MM.1S (cell line): ENCODE results near the gene LIMS1.

Experiments used
- DNase-seq: peaks from one replicate; pipeline ENCODE4 v3.0.0-alpha.2; 2015
- H2AFZ ChIP-seq: fragments of 300-600 bp; sonication (generic); 2 replicates; pipeline ENCODE4 v1.6.0; 2016; ENCODE audit warnings: antibody characterized with exemption, low read length
- H3F3A ChIP-seq: fragments of 300-600 bp; sonication (generic); 2 replicates; pipeline ENCODE4 v1.6.1; 2016; ENCODE audit warnings: mild to moderate bottlenecking, antibody characterized with exemption, low read length, moderate library complexity, mixed read lengths; ENCODE audit not compliant: insufficient read depth
- H3K27ac ChIP-seq: fragments of 300-600 bp; sonication (generic); 2 replicates; pipeline ENCODE4 v1.5.1; 2016; ENCODE audit warnings: mild to moderate bottlenecking, low read length
- H3K27me3 ChIP-seq: fragments of 300-600 bp; sonication (generic); replicated peaks from 2 replicates; pipeline ENCODE4 v1.6.0; 2016; ENCODE audit warnings: low read length; ENCODE audit not compliant: insufficient read depth
- H3K36me3 ChIP-seq: fragments of 300-600 bp; sonication (generic); replicated peaks from 2 replicates; pipeline ENCODE4 v1.6.1; 2016; ENCODE audit warnings: mild to moderate bottlenecking, low read length, mixed read lengths; ENCODE audit not compliant: insufficient read depth
- H3K4me1 ChIP-seq: fragments of 300-600 bp; sonication (generic); 2 replicates; pipeline ENCODE4 v1.6.1; 2016; ENCODE audit warnings: low read length, mixed read lengths
- H3K4me2 ChIP-seq: fragments of 300-600 bp; sonication (generic); 2 replicates; pipeline ENCODE4 v1.6.0; 2016; ENCODE audit warnings: low read depth, low read length
- H3K4me3 ChIP-seq: fragments of 300-600 bp; sonication (generic); 2 replicates; pipeline ENCODE4 v1.5.1; 2016; ENCODE audit warnings: low read length, mixed read lengths
- H3K79me2 ChIP-seq: fragments of 300-600 bp; sonication (generic); 2 replicates; pipeline ENCODE4 v1.6.1; 2016; ENCODE audit warnings: mixed run types, low read length, mixed read lengths
- H3K9ac ChIP-seq: fragments of 300-600 bp; sonication (generic); 2 replicates; pipeline ENCODE4 v1.6.1; 2016; ENCODE audit warnings: low read length, mixed read lengths
- H3K9me2 ChIP-seq: fragments of 300-600 bp; sonication (generic); replicated peaks from 2 replicates; pipeline ENCODE4 v1.6.1; 2016; ENCODE audit warnings: mild to moderate bottlenecking, low read length, mixed read lengths; ENCODE audit not compliant: insufficient read depth
- H3K9me3 ChIP-seq: fragments of 300-600 bp; sonication (generic); replicated peaks from 2 replicates; pipeline ENCODE4 v1.6.1; 2016; ENCODE audit warnings: mild to moderate bottlenecking, low read length, mixed read lengths; ENCODE audit not compliant: insufficient read depth
- H4K20me1 ChIP-seq: fragments of 300-600 bp; sonication (generic); 2 replicates; pipeline ENCODE4 v1.6.1; 2016; ENCODE audit warnings: mild to moderate bottlenecking, low read length, moderate library complexity, mixed read lengths; ENCODE audit not compliant: insufficient read depth
- EZH2 ChIP-seq: fragments of 300-600 bp; sonication (generic); optimal IDR thresholded peaks from 2 replicates; pipeline ENCODE3; 2017; ENCODE audit warnings: low read depth, mild to moderate bottlenecking, antibody characterized with exemption, low read length, mixed read lengths
- EZH2phosphoT487 ChIP-seq: fragments of 300-600 bp; sonication (generic); IDR thresholded peaks from 2 replicates; pipeline ENCODE4 v1.6.1; 2018; ENCODE audit warnings: antibody characterized with exemption, low read length
- TF ChIP-seq, protein P1 (sequence below): fragments of 300-600 bp; sonication (generic); IDR thresholded peaks from 2 replicates; pipeline ENCODE4 v1.5.1; 2016; ENCODE audit warnings: antibody characterized with exemption, low read length, mixed read lengths

Gene LIMS1

GRCh38 chr2:108565778-108566375 lies 31.6 kb downstream of the LIMS1 start:
- no peaks in the 10 kb centered on the region for H3K27me3 ChIP-seq
- H3K9me3 ChIP-seq = no peaks in the 10 kb centered on the region
- peak overlapping the region; percentile 64; the same call in 1 of the 2 replicates for H3K27ac ChIP-seq
- peak overlapping the region; percentile 56 for H3K4me2 ChIP-seq
- H3K4me1 ChIP-seq = peaks cover 10% of the 10 kb centered on the region
- H3K79me2 ChIP-seq = peaks cover 96% of the 10 kb centered on the region
- H4K20me1 ChIP-seq = no peaks in the 10 kb centered on the region; the same call in 1 of the 2 replicates
- no peaks in the 10 kb centered on the region for H3K9me2 ChIP-seq
- H3K36me3 ChIP-seq = no peaks in the 10 kb centered on the region
- DNase-seq = peak; percentile 17
- H3K9ac ChIP-seq = peak overlapping the region; percentile 28; the same call in 1 of the 2 replicates
- H3K4me3 ChIP-seq = peak overlapping the region; percentile 29; the same call in 1 of the 2 replicates
- no peak for TF ChIP-seq EZH2
- H3F3A ChIP-seq = 0 out of 2 replicates have a peak, but pooled peaks cover 9% of the 10 kb centered on the region
- H2AFZ ChIP-seq = 0 out of 2 replicates have a peak overlapping the region, but pooled peaks have one; percentile 2

DNA sequence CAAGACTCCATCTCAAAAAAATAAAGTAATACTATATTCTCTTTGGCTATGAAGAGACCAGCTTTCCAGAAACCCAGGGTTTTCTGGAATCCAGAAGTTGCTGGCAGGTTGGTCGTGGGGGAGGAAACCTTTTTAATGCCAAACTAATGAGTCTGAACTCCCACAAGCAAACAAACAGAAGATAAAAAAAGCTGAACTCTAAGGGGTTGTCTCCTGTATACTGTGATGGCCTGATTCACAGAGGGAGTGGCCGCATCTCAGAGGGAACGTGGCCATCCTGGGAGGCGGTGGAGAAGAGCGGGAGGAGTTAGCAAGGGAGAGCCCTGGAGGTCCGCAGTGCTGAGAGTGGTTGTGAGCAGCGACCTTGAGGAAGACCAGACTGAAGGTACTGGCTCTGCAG lies 36.1 kb downstream of the LIMS1 start:
- Histone ChIP-seq H3K27me3 (no peaks in the 10 kb centered on the region), H3K4me2 (no peak overlapping the region), H3K79me2 (peaks cover 98% of the 10 kb centered on the region), H3F3A (0 out of 2 replicates have a peak, but pooled peaks cover 9% of the 10 kb centered on the region), H3K36me3 (no peaks in the 10 kb centered on the region), H3K4me1 (peaks cover 5% of the 10 kb centered on the region; the same call in 1 of the 2 replicates), H3K9me2 (no peaks in the 10 kb centered on the region), H3K4me3 (no peak overlapping the region), H3K9ac (no peak overlapping the region), H2AFZ (no peak overlapping the region), H3K27ac (no peak overlapping the region), H3K9me3 (no peaks in the 10 kb centered on the region), H4K20me1 (no peaks in the 10 kb centered on the region; the same call in 1 of the 2 replicates)
- DNase-seq = no peak
- TF ChIP-seq EZH2 = no peak

DNA sequence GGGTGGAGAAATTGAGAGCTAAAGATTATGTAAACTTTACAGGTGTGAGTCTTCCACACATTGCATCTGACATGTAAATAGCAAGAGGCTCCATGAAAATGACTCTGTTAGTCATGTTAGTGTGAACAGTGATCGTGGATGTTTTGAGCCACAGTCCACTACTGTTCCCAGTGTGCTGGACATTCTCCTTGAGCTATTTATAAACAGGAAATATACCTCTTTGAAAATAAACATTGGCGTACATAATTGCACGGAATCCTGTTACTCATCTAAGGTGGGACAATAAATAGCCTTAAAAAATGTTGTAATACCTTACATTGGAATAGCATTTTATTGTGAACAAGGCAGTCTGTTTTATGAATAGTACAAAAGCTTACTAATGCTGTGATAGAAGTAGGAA lies 37.0 kb downstream of the LIMS1 start:
- no peak for DNase-seq
- no peak overlapping the region for H3K4me2 ChIP-seq
- no peak overlapping the region for H3K4me3 ChIP-seq

GRCh38 chr2:108573061-108573460 lies 38.8 kb downstream of the LIMS1 start:
- no peaks in the 10 kb centered on the region for H3F3A ChIP-seq
- no peaks in the 10 kb centered on the region for H3K9me3 ChIP-seq
- no peak overlapping the region for H2AFZ ChIP-seq
- H3K4me2 ChIP-seq = no peak overlapping the region
- H3K4me1 ChIP-seq = no peaks in the 10 kb centered on the region
- H3K9me2 ChIP-seq = no peaks in the 10 kb centered on the region
- no peak overlapping the region for H3K27ac ChIP-seq
- no peaks in the 10 kb centered on the region for H3K27me3 ChIP-seq
- no peaks in the 10 kb centered on the region; the same call in 1 of the 2 replicates for H4K20me1 ChIP-seq
- H3K4me3 ChIP-seq = no peak overlapping the region
- TF ChIP-seq EZH2 (no peak), EZH2phosphoT487 (no peak)
- TF ChIP-seq, protein P1, sequence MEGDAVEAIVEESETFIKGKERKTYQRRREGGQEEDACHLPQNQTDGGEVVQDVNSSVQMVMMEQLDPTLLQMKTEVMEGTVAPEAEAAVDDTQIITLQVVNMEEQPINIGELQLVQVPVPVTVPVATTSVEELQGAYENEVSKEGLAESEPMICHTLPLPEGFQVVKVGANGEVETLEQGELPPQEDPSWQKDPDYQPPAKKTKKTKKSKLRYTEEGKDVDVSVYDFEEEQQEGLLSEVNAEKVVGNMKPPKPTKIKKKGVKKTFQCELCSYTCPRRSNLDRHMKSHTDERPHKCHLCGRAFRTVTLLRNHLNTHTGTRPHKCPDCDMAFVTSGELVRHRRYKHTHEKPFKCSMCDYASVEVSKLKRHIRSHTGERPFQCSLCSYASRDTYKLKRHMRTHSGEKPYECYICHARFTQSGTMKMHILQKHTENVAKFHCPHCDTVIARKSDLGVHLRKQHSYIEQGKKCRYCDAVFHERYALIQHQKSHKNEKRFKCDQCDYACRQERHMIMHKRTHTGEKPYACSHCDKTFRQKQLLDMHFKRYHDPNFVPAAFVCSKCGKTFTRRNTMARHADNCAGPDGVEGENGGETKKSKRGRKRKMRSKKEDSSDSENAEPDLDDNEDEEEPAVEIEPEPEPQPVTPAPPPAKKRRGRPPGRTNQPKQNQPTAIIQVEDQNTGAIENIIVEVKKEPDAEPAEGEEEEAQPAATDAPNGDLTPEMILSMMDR = no peak
- H3K36me3 ChIP-seq = no peaks in the 10 kb centered on the region
- H3K79me2 ChIP-seq = peaks cover 93% of the 10 kb centered on the region
- DNase-seq = no peak
- no peak overlapping the region for H3K9ac ChIP-seq

More for the DNA sequence above, 37.0 kb downstream of the LIMS1 start:
- H3F3A ChIP-seq = 0 out of 2 replicates have a peak, but pooled peaks cover under 1% of the 10 kb centered on the region
- H4K20me1 ChIP-seq = no peaks in the 10 kb centered on the region; the same call in 1 of the 2 replicates
- TF ChIP-seq EZH2 (no peak), EZH2phosphoT487 (no peak)
- TF ChIP-seq, protein P1 = no peak
- H3K27ac ChIP-seq = no peak overlapping the region
- no peaks in the 10 kb centered on the region for H3K27me3 ChIP-seq
- H3K36me3 ChIP-seq = no peaks in the 10 kb centered on the region
- H3K9ac ChIP-seq = no peak overlapping the region
- H2AFZ ChIP-seq = no peak overlapping the region
- H3K79me2 ChIP-seq = peaks cover 97% of the 10 kb centered on the region
- no peaks in the 10 kb centered on the region for H3K9me2 ChIP-seq
- no peaks in the 10 kb centered on the region for H3K9me3 ChIP-seq
- 0 out of 2 replicates have a peak, but pooled peaks cover under 1% of the 10 kb centered on the region for H3K4me1 ChIP-seq
